ENCODE data around the gene HIGD2A.

HIGD2A gene

GRCh38 chr5:176392526-176392925 is 4.0 kb downstream of the HIGD2A start:
- Histone ChIP-seq H3K36me3 (peaks cover 33% of the 10 kb centered on the region), H3K27ac (no peak overlapping the region), H3K27me3 (ENCODE audit: insufficient read depth, low read depth, severe bottlenecking) (no peaks in the 10 kb centered on the region), H3K4me3 (ENCODE audit: low read depth, low read length) (no peak overlapping the region), H3K9me3 (ENCODE audit: severe bottlenecking) (no peaks in the 10 kb centered on the region)
- TF ChIP-seq, protein P1, sequence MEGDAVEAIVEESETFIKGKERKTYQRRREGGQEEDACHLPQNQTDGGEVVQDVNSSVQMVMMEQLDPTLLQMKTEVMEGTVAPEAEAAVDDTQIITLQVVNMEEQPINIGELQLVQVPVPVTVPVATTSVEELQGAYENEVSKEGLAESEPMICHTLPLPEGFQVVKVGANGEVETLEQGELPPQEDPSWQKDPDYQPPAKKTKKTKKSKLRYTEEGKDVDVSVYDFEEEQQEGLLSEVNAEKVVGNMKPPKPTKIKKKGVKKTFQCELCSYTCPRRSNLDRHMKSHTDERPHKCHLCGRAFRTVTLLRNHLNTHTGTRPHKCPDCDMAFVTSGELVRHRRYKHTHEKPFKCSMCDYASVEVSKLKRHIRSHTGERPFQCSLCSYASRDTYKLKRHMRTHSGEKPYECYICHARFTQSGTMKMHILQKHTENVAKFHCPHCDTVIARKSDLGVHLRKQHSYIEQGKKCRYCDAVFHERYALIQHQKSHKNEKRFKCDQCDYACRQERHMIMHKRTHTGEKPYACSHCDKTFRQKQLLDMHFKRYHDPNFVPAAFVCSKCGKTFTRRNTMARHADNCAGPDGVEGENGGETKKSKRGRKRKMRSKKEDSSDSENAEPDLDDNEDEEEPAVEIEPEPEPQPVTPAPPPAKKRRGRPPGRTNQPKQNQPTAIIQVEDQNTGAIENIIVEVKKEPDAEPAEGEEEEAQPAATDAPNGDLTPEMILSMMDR (IDR thresholded peaks at IDR 0.05; ENCODE audit: low read depth, low read length): no peak
- no peak for DNase-seq

DNA sequence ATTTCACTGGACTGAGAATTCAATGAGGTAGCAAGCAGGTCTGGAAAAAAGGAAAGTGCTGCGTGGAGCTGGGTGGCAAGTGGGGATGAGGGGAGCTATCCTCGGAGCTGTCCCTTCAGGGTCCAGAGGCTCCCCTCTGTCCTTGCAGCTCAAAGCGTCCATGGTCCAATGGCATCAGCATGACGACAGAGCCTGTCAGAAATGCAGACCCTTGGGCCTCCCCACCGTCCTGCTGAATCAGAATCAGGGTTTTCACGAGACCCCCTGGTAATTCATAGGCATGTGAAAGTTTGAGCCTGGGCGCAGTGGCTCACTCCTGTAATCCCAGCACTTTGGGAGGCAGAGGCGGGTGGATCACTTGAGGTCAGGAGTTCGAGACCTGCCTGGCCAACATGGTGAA is 5.5 kb downstream of the HIGD2A start:
- H3K27me3 ChIP-seq (ENCODE audit: insufficient read depth, low read depth, severe bottlenecking): no peaks in the 10 kb centered on the region
- no peaks in the 10 kb centered on the region for H3K9me3 ChIP-seq (ENCODE audit: severe bottlenecking)
- H3K27ac ChIP-seq: no peak overlapping the region
- H3K4me3 ChIP-seq (ENCODE audit: low read depth, low read length): no peak overlapping the region
- peaks cover 30% of the 10 kb centered on the region for H3K36me3 ChIP-seq
- no peak for DNase-seq
- TF ChIP-seq, protein P1 (IDR thresholded peaks at IDR 0.05; ENCODE audit: low read depth, low read length): no peak

DNA sequence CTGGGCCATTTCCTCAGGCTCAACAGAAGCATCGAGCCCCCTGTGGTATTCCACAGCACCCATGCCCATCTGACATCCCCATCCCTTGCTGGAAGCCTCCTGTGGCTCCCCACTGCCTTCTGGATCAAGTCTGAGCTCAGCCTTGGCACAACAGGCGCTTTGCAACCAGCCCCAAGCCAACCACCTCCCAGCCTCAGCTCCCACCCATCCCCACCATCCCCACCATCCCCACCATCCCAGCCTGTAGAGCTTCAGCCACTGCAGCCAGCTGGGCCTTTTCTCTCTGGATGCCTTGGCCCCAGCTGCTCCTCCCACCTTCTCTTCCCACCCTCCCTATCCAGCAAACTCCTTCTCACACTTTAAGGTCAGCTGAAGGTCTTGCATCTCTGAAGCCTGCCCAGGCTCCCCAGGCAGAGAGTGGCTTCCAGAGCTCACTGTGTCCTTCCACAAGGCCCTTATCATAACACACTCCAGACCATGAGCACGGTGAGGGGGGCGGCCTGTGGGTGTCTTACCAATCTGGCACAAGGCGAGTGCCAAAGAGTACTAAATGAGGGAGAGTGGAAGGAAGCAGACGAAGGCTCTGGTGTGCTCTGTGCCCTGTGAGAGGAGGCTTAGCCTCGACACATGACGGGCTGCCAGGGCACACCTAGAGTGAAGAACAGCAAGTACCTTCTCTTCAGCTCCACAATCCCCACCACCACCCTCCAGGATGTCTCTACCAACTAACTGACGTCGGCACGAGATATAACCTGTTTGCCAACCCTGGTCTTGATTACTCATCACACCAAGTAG is 6.5 kb downstream of the HIGD2A start:
- H3K36me3 ChIP-seq: peaks cover 30% of the 10 kb centered on the region
- TF ChIP-seq, protein P1 (IDR thresholded peaks at IDR 0.05; ENCODE audit: low read depth, low read length): no peak

DNA sequence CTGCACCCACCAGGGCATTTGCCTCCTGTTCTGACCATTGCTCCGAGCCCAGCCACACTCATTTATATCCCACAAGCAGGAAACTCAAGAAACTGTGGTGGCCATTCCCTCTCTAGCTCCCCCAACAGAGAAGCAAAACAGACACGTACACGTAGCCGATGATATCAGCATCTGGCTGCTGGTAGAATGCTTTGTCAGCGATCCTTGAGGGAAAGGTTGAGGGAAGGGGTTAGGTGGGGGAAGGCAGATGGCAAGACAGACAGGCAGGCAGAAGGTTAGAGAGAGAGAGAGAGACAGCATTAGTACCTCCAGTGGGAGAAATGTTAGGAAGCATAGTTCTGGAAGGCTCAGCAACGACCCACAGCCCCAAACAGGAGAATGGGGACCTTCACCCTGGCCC is 7.8 kb downstream of the HIGD2A start:
- H3K9me3 ChIP-seq (ENCODE audit: severe bottlenecking): no peaks in the 10 kb centered on the region
- no peak overlapping the region; the same call in 1 of the 2 replicates for H3K27ac ChIP-seq
- H3K27me3 ChIP-seq (ENCODE audit: insufficient read depth, low read depth, severe bottlenecking): no peaks in the 10 kb centered on the region
- TF ChIP-seq, protein P1 (IDR thresholded peaks at IDR 0.05; ENCODE audit: low read depth, low read length): peak; percentile 16; the same call in 1 of the 2 replicates
- H3K4me3 ChIP-seq (ENCODE audit: low read depth, low read length): no peak overlapping the region
- peak; percentile 47 for DNase-seq
- peaks cover 17% of the 10 kb centered on the region for H3K36me3 ChIP-seq

More for the DNA sequence above, 6.5 kb downstream of the HIGD2A start:
- no peak for DNase-seq
- H3K4me3 ChIP-seq (ENCODE audit: low read depth, low read length): no peak overlapping the region
- H3K27me3 ChIP-seq (ENCODE audit: insufficient read depth, low read depth, severe bottlenecking): no peaks in the 10 kb centered on the region
- H3K27ac ChIP-seq: no peak overlapping the region
- no peaks in the 10 kb centered on the region for H3K9me3 ChIP-seq (ENCODE audit: severe bottlenecking)

DNA sequence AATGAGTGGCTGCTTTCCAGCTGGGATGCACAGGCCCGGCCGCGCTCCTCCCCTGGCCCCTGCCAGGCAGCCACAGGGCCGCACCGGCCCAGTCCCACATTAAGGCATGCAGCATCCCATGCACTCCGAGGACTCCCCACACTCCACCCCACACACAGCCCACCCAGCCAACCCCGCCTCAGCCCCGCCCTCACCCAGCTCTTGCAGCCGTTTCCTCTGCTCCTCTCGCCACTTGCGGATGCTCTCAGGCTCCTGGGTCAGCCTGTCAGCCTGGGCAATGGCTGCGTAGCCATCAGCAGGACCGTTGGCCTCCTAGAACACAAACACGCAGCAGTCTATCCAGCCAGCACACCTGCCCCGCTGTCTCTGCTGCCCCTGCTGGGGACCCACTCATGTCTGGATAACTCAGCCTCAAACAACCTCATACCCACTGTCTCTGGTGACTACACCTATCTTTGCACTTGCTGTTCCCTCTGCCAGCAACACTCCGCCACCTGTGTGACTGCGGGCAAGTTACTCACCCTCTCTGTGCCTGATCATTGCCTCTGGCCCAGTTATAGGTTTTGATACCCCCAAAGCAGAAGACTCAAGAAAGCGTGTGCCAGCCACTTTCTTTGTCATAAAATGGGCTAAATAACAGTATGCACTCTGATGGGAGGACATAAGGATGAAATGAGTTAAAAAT is 9.3 kb downstream of the HIGD2A start:
- H3K27me3 ChIP-seq (ENCODE audit: insufficient read depth, low read depth, severe bottlenecking): no peaks in the 10 kb centered on the region
- H3K9me3 ChIP-seq (ENCODE audit: severe bottlenecking): no peaks in the 10 kb centered on the region
- TF ChIP-seq, protein P1 (IDR thresholded peaks at IDR 0.05; ENCODE audit: low read depth, low read length): no peak
- peaks cover 6% of the 10 kb centered on the region for H3K36me3 ChIP-seq
- H3K4me3 ChIP-seq (ENCODE audit: low read depth, low read length): no peak overlapping the region
- DNase-seq: no peak
- H3K27ac ChIP-seq: no peak overlapping the region

Data from WERI-Rb-1 (cell line).